DND-41 (cell line): ENCODE measurements around the gene KLF1.

Source experiments
- CTCF ChIP-seq: IDR thresholded peaks from 2 replicates; pipeline ENCODE4 v1.5.1; 2012; ENCODE audit warnings: borderline replicate concordance, low read length, moderate library complexity, mild to moderate bottlenecking; ENCODE audit not compliant: poor library complexity, severe bottlenecking; ENCODE audit errors: extremely low read depth
- EZH2 ChIP-seq: IDR thresholded peaks from 3 replicates; pipeline ENCODE4 v1.6.1; 2012; ENCODE audit warnings: borderline replicate concordance, low read depth, mild to moderate bottlenecking, moderate library complexity, low read length, inconsistent platforms; ENCODE audit not compliant: severe bottlenecking

GRCh38 chr19:12933287-12934072, 46.5 kb upstream of the KLF1 start, which contains the start of gene FARSA:
- TF ChIP-seq CTCF (no peak), EZH2 (no peak)
